ENCODE results near the gene PPP2R2B. TPM values are rescaled to one million over a fixed set of nuclear protein-coding genes. Genes with fewer than 3 reads are reported as not detected.

Gene PPP2R2B
- total and polyA plus RNA-seq, 2 donors (not counting 1 experiment from before 2014, with no cell fraction given): 0.67 to 1.5 TPM

- Histone ChIP-seq H2AFZ (ENCODE audit: low read length) (no peak overlapping the region), H3K79me2 (ENCODE audit: control insufficient read depth, insufficient read depth, low read length) (no peaks in the 10 kb centered on the region), H3K36me3 (ENCODE audit: control insufficient read depth, insufficient read depth, low read length) (no peaks in the 10 kb centered on the region), H3K27me3 (ENCODE audit: control insufficient read depth, insufficient read depth, low read length) (no peaks in the 10 kb centered on the region), H3K4me3 (replicated peaks in 1 of 4; ENCODE audit: control extremely low read depth in 1 of 4, insufficient read depth in 1 of 4, low read depth in 3 of 4, low read length in 4 of 4) (no peak overlapping the region), H3K27ac (ENCODE audit: insufficient read depth, low read length) (no peak overlapping the region), H3K9me3 (ENCODE audit: control insufficient read depth, insufficient read depth, low read depth, low read length) (no peaks in the 10 kb centered on the region), H4K20me1 (ENCODE audit: control insufficient read depth, extremely low read depth, insufficient read depth, low read length) (no peaks in the 10 kb centered on the region), H3K4me2 (ENCODE audit: extremely low read depth, insufficient read depth, low read length) (no peak overlapping the region), H3K9ac (ENCODE audit: insufficient read depth, low read length) (no peak overlapping the region), H3K4me1 (ENCODE audit: control insufficient read depth, extremely low read depth, insufficient read depth, low read length) (no peaks in the 10 kb centered on the region)
- no peak for DNase-seq (ENCODE audit: low read depth in 2 of 2)
- no peak for TF ChIP-seq CTCF (conservative IDR thresholded peaks at IDR 0.05 in 1 of 2, IDR thresholded peaks at IDR 0.05 in 1 of 2; ENCODE audit: low read depth in 1 of 2, low read length in 2 of 2)
- TF ChIP-seq EZH2 (IDR thresholded peaks at IDR 0.05; ENCODE audit: low read length, missing control alignments): no peak
Measured at GRCh38 chr5:146632620-146633322, 245.8 kb downstream of the PPP2R2B start.

DNA sequence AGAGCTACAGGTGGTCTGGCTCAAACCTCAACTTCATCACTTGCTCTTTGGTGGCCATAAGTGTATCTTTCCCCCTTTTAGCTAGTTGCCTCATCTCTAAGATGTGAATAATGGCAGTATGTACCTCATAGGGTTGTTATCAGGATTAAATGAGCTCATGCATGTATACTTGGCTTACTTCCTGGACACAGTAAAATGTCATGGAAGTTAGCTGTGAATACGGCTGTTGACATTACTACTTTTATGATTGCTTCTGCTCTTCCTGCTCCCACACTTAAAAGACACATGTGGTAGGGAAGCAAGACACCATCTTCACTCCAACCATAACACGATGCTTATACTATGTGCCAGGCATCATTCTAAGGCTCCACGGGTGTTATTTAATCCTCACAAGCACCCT is 248.1 kb downstream of the PPP2R2B start:
- H3K4me3 ChIP-seq (replicated peaks in 1 of 4; ENCODE audit: control extremely low read depth in 1 of 4, insufficient read depth in 1 of 4, low read depth in 3 of 4, low read length in 4 of 4): no peak overlapping the region
- no peak for DNase-seq (ENCODE audit: low read depth in 2 of 2)
- no peak overlapping the region for H3K9ac ChIP-seq (ENCODE audit: insufficient read depth, low read length)
- H2AFZ ChIP-seq (ENCODE audit: low read length): no peak overlapping the region
- no peaks in the 10 kb centered on the region for H3K79me2 ChIP-seq (ENCODE audit: control insufficient read depth, insufficient read depth, low read length)
- no peaks in the 10 kb centered on the region for H3K36me3 ChIP-seq (ENCODE audit: control insufficient read depth, insufficient read depth, low read length)
- no peak for TF ChIP-seq CTCF (conservative IDR thresholded peaks at IDR 0.05 in 1 of 2, IDR thresholded peaks at IDR 0.05 in 1 of 2; ENCODE audit: low read depth in 1 of 2, low read length in 2 of 2)
- no peak for TF ChIP-seq EZH2 (IDR thresholded peaks at IDR 0.05; ENCODE audit: low read length, missing control alignments)
- H3K27me3 ChIP-seq (ENCODE audit: control insufficient read depth, insufficient read depth, low read length): no peaks in the 10 kb centered on the region
- H3K4me2 ChIP-seq (ENCODE audit: extremely low read depth, insufficient read depth, low read length): no peak overlapping the region
- H3K9me3 ChIP-seq (ENCODE audit: control insufficient read depth, insufficient read depth, low read depth, low read length): no peaks in the 10 kb centered on the region
- H3K27ac ChIP-seq (ENCODE audit: insufficient read depth, low read length): no peak overlapping the region
- H4K20me1 ChIP-seq (ENCODE audit: control insufficient read depth, extremely low read depth, insufficient read depth, low read length): no peaks in the 10 kb centered on the region
- H3K4me1 ChIP-seq (ENCODE audit: control insufficient read depth, extremely low read depth, insufficient read depth, low read length): no peaks in the 10 kb centered on the region

DNA sequence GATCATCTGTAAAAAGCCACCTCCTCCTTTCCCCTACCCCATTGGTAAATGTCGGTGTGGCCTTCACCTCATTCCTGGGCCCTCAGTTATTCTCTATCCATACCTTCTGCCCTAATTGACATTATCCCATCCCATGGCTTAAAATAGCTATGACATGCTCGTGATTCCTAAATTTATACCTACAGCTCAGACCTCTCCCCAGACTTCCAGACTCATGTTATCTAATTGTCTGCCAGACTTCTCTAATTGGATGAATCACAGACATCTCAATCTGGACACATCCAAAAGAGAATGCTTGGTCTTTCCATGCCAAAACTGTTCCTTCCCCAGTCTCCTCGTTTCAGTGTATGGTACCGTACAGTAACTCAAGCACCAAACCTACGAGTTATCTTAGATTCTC is 249.6 kb downstream of the PPP2R2B start:
- H3K36me3 ChIP-seq (ENCODE audit: control insufficient read depth, insufficient read depth, low read length): no peaks in the 10 kb centered on the region
- TF ChIP-seq CTCF (conservative IDR thresholded peaks at IDR 0.05 in 1 of 2, IDR thresholded peaks at IDR 0.05 in 1 of 2; ENCODE audit: low read depth in 1 of 2, low read length in 2 of 2): no peak
- H3K27me3 ChIP-seq (ENCODE audit: control insufficient read depth, insufficient read depth, low read length): no peaks in the 10 kb centered on the region
- H3K4me2 ChIP-seq (ENCODE audit: extremely low read depth, insufficient read depth, low read length): no peak overlapping the region
- H3K9ac ChIP-seq (ENCODE audit: insufficient read depth, low read length): no peak overlapping the region
- H3K79me2 ChIP-seq (ENCODE audit: control insufficient read depth, insufficient read depth, low read length): no peaks in the 10 kb centered on the region
- H3K4me1 ChIP-seq (ENCODE audit: control insufficient read depth, extremely low read depth, insufficient read depth, low read length): no peaks in the 10 kb centered on the region
- H3K9me3 ChIP-seq (ENCODE audit: control insufficient read depth, insufficient read depth, low read depth, low read length): no peaks in the 10 kb centered on the region
- no peaks in the 10 kb centered on the region for H4K20me1 ChIP-seq (ENCODE audit: control insufficient read depth, extremely low read depth, insufficient read depth, low read length)
- no peak overlapping the region for H3K4me3 ChIP-seq (replicated peaks in 1 of 4; ENCODE audit: control extremely low read depth in 1 of 4, insufficient read depth in 1 of 4, low read depth in 3 of 4, low read length in 4 of 4)
- no peak for DNase-seq (ENCODE audit: low read depth in 2 of 2)
- H2AFZ ChIP-seq (ENCODE audit: low read length): no peak overlapping the region
- no peak overlapping the region for H3K27ac ChIP-seq (ENCODE audit: insufficient read depth, low read length)

Measured in fibroblast of lung (primary cell).